Measurements from ENCODE around the gene GRAMD1A.
"Not testable (repeated sequence)": the region's sequence is repeated elsewhere in the genome, so short reads cannot be mapped to it uniquely, and the experiment has no call there.

Gene GRAMD1A

DNA sequence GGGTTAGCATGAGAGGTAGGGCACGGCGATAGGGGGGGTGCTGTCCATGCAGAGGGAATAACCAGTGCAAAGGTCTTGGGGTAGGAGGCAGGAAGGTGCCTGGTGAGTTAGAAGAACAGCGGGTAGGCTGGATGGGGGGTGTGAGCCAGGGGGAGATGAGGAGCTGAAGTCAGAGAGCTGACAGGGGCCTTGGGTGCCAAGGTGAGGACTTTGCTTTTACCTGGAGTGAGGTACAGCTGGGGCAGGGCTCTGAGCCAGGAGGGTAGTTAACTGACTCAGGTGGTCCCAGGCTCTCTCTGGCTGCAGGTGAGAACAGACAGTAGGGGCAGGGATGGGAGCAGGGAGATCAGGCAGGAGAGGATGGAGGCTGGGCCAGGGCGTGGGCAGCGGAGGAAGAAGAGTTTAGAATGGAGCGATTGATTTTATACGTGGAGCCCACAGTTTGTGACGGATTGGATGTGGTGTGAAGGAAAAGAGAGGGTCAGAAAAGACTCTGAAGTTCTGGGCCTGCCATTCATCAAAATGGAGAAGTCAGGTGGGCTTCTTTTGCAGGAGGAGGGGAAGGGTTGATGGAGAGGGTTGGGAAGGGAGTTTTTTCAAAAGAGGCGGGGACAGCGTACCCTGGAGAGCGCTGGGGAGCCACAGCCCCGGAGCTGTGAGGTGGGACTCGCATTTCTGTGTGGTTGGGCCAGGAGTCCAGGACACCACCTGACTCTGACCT, 1.2 kb upstream of the GRAMD1A start:
- H3K4me1 ChIP-seq (ENCODE audit: insufficient read depth, insufficient read length): peaks cover 4% of the 10 kb centered on the region
- peaks cover 8% of the 10 kb centered on the region; the same call in 1 of the 2 replicates for H3K9me3 ChIP-seq (ENCODE audit: insufficient read depth, low read length)
- peaks cover 17% of the 10 kb centered on the region for H3K36me3 ChIP-seq (ENCODE audit: insufficient read depth, insufficient read length, low read length)
- peak overlapping the region; percentile 70 for H3K4me3 ChIP-seq (ENCODE audit: insufficient read length, low read depth)
- no peaks in the 10 kb centered on the region for H3K27me3 ChIP-seq (ENCODE audit: insufficient read depth, insufficient read length)
- peak; percentile 54 for DNase-seq (ENCODE audit: low read depth, low spot score)
- peak overlapping the region; percentile 92 for H3K9ac ChIP-seq (ENCODE audit: insufficient read length, low read depth)
- TF ChIP-seq YY1 (IDR thresholded peaks at IDR 0.05; ENCODE audit: insufficient read depth, insufficient read length) (no peak), ZNF274 (IDR thresholded peaks at IDR 0.05; ENCODE audit: low read depth, low read length) (no peak), SUZ12 (IDR thresholded peaks at IDR 0.05; ENCODE audit: extremely low read depth, insufficient read depth, insufficient read length) (no peak)

- no peak for DNase-seq (ENCODE audit: low read depth, low spot score)
- Histone ChIP-seq H3K9me3 (ENCODE audit: insufficient read depth, low read length) (no peaks in the 10 kb centered on the region), H3K4me3 (ENCODE audit: insufficient read length, low read depth) (peak overlapping the region; percentile 70), H3K9ac (ENCODE audit: insufficient read length, low read depth) (peak overlapping the region; percentile 81), H3K4me1 (ENCODE audit: insufficient read depth, insufficient read length) (peaks cover 4% of the 10 kb centered on the region), H3K27me3 (ENCODE audit: insufficient read depth, insufficient read length) (no peaks in the 10 kb centered on the region), H3K36me3 (ENCODE audit: insufficient read depth, insufficient read length, low read length) (peaks cover 26% of the 10 kb centered on the region)
- TF ChIP-seq YY1 (IDR thresholded peaks at IDR 0.05; ENCODE audit: insufficient read depth, insufficient read length): no peak
- no peak for TF ChIP-seq SUZ12 (IDR thresholded peaks at IDR 0.05; ENCODE audit: extremely low read depth, insufficient read depth, insufficient read length)
- TF ChIP-seq ZNF274 (IDR thresholded peaks at IDR 0.05; ENCODE audit: low read depth, low read length): no peak
Observed at GRCh38 chr19:35000338-35000646, 169 bp downstream of the GRAMD1A start.

GRCh38 chr19:35000647-35001501, 751 bp downstream of the GRAMD1A start:
- TF ChIP-seq YY1 (IDR thresholded peaks at IDR 0.05; ENCODE audit: insufficient read depth, insufficient read length) (no peak), SUZ12 (IDR thresholded peaks at IDR 0.05; ENCODE audit: extremely low read depth, insufficient read depth, insufficient read length) (no peak), ZNF274 (IDR thresholded peaks at IDR 0.05; ENCODE audit: low read depth, low read length) (no peak)
- DNase-seq (ENCODE audit: low read depth, low spot score): no peak

GRCh38 chr19:35002037-35002535, 2.0 kb downstream of the GRAMD1A start:
- no peaks in the 10 kb centered on the region for H3K27me3 ChIP-seq (ENCODE audit: insufficient read depth, insufficient read length)
- no peak for TF ChIP-seq YY1 (IDR thresholded peaks at IDR 0.05; ENCODE audit: insufficient read depth, insufficient read length)
- no peak for TF ChIP-seq SUZ12 (IDR thresholded peaks at IDR 0.05; ENCODE audit: extremely low read depth, insufficient read depth, insufficient read length)
- no peak for TF ChIP-seq ZNF274 (IDR thresholded peaks at IDR 0.05; ENCODE audit: low read depth, low read length)

More at GRCh38 chr19:35000647-35001501, 751 bp downstream of the GRAMD1A start:
- H3K9ac ChIP-seq (ENCODE audit: insufficient read length, low read depth): peak overlapping the region; percentile 81
- H3K36me3 ChIP-seq (ENCODE audit: insufficient read depth, insufficient read length, low read length): peaks cover 32% of the 10 kb centered on the region
- peaks cover 4% of the 10 kb centered on the region for H3K4me1 ChIP-seq (ENCODE audit: insufficient read depth, insufficient read length)
- H3K9me3 ChIP-seq (ENCODE audit: insufficient read depth, low read length): no peaks in the 10 kb centered on the region
- H3K27me3 ChIP-seq (ENCODE audit: insufficient read depth, insufficient read length): no peaks in the 10 kb centered on the region
- peak overlapping the region; percentile 64 for H3K4me3 ChIP-seq (ENCODE audit: insufficient read length, low read depth)

GRCh38 chr19:35004517-35005255, 4.6 kb downstream of the GRAMD1A start:
- no peak for TF ChIP-seq ZNF274 (IDR thresholded peaks at IDR 0.05; ENCODE audit: low read depth, low read length)
- TF ChIP-seq YY1 (IDR thresholded peaks at IDR 0.05; ENCODE audit: insufficient read depth, insufficient read length): no peak
- no peak for TF ChIP-seq SUZ12 (IDR thresholded peaks at IDR 0.05; ENCODE audit: extremely low read depth, insufficient read depth, insufficient read length)
- DNase-seq (ENCODE audit: low read depth, low spot score): no peak
- peaks cover 54% of the 10 kb centered on the region for H3K36me3 ChIP-seq (ENCODE audit: insufficient read depth, insufficient read length, low read length)
- peaks cover 2% of the 10 kb centered on the region for H3K4me1 ChIP-seq (ENCODE audit: insufficient read depth, insufficient read length)
- H3K27me3 ChIP-seq (ENCODE audit: insufficient read depth, insufficient read length): no peaks in the 10 kb centered on the region
- H3K9me3 ChIP-seq (ENCODE audit: insufficient read depth, low read length): no peaks in the 10 kb centered on the region
- H3K4me3 ChIP-seq (ENCODE audit: insufficient read length, low read depth): no peak overlapping the region
- H3K9ac ChIP-seq (ENCODE audit: insufficient read length, low read depth): peak overlapping the region; percentile 8

More at GRCh38 chr19:35002037-35002535, 2.0 kb downstream of the GRAMD1A start:
- H3K4me1 ChIP-seq (ENCODE audit: insufficient read depth, insufficient read length): peaks cover 4% of the 10 kb centered on the region
- DNase-seq (ENCODE audit: low read depth, low spot score): no peak
- H3K4me3 ChIP-seq (ENCODE audit: insufficient read length, low read depth): no peak overlapping the region
- H3K36me3 ChIP-seq (ENCODE audit: insufficient read depth, insufficient read length, low read length): peaks cover 44% of the 10 kb centered on the region
- H3K9me3 ChIP-seq (ENCODE audit: insufficient read depth, low read length): no peaks in the 10 kb centered on the region
- no peak overlapping the region for H3K9ac ChIP-seq (ENCODE audit: insufficient read length, low read depth)

DNA sequence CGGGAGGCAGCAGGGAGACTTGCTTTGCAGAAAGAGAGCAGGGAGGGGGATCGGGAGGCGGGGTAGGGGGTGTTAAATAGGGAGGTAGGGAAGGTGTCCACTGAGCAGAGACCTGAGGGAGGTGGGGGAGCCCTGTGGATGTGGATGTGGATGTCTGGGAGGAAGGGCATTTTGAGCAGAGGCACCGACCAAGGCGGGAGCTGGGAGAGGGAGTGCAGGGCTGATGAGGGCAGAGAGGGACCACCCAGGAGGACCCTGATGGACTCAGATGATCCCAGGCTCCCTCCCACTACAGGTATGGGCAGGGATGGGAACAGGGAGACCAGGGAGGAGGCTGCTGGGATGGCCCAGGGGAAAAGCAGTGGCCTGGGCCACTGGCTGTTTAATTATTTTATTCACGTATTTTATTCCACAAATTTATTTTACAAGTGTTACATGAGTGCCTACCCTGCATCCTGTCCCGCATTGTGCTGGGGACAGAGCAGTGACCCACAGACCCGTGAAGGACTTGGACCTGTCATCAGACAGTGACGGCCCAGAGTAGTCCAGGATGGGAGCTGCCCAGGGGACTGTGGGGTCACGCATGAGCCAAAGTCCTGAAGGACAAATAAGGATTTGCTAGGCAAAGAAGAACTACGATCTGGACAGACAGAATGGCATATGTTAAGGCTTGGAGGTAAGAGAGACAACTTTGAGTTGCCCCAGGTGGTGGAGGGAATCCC, 5.3 kb downstream of the GRAMD1A start:
- TF ChIP-seq SUZ12 (IDR thresholded peaks at IDR 0.05; ENCODE audit: extremely low read depth, insufficient read depth, insufficient read length): no peak
- no peak for TF ChIP-seq YY1 (IDR thresholded peaks at IDR 0.05; ENCODE audit: insufficient read depth, insufficient read length)
- no peak for TF ChIP-seq ZNF274 (IDR thresholded peaks at IDR 0.05; ENCODE audit: low read depth, low read length)

DNA sequence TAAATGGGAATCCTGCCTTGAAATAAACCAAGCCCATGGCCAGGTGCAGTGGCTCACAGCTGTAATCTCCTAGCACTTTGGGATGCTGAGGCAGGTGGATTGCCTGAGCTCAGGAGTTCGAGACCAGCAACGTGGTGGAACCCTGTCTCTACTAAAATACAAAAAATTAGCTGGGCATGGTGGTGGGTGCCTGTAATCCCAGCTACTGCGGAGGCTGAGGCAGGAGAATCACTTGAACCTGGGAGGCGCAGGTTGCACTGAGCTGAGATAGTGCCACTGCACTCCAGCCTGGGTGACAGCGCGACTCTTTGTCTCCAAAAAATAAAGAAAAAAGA, 5.9 kb downstream of the GRAMD1A start:
- not testable (repeated sequence) for H3K4me1 ChIP-seq (ENCODE audit: insufficient read depth, insufficient read length); H3K9me3 ChIP-seq (ENCODE audit: insufficient read depth, low read length); H3K9ac ChIP-seq (ENCODE audit: insufficient read length, low read depth)

More for the DNA sequence above, 5.3 kb downstream of the GRAMD1A start:
- H3K36me3 ChIP-seq (ENCODE audit: insufficient read depth, insufficient read length, low read length): peaks cover 61% of the 10 kb centered on the region
- H3K4me1 ChIP-seq (ENCODE audit: insufficient read depth, insufficient read length): peaks cover 2% of the 10 kb centered on the region
- no peak overlapping the region for H3K9ac ChIP-seq (ENCODE audit: insufficient read length, low read depth)
- DNase-seq (ENCODE audit: low read depth, low spot score): no peak
- H3K27me3 ChIP-seq (ENCODE audit: insufficient read depth, insufficient read length): no peaks in the 10 kb centered on the region
- no peaks in the 10 kb centered on the region for H3K9me3 ChIP-seq (ENCODE audit: insufficient read depth, low read length)
- no peak overlapping the region for H3K4me3 ChIP-seq (ENCODE audit: insufficient read length, low read depth)

More for the DNA sequence above, 5.9 kb downstream of the GRAMD1A start:
- DNase-seq (ENCODE audit: low read depth, low spot score); H3K27me3 ChIP-seq (ENCODE audit: insufficient read depth, insufficient read length); H3K4me3 ChIP-seq (ENCODE audit: insufficient read length, low read depth): not testable (repeated sequence)
- peaks cover 65% of the 10 kb centered on the region for H3K36me3 ChIP-seq (ENCODE audit: insufficient read depth, insufficient read length, low read length)
